ENCODE measurements around the gene VPS8.

VPS8 gene

GRCh38 chr3:185089751-185090150, 277.8 kb downstream of the VPS8 start:
- DNase-seq (ENCODE audit: low spot score), result no peak
- in situ Hi-C loops (cut with MboI; ENCODE audit: low pct_unique_long_range_greater_than_20kb, low sequenced_read_pairs, unreplicated experiment), result no loop called here
- no peak for TF ChIP-seq CTCF (IDR thresholded peaks at IDR 0.05; ENCODE audit: extremely low read depth, insufficient read depth, missing control alignments)

GRCh38 chr3:185090811-185091210, 278.8 kb downstream of the VPS8 start:
- in situ Hi-C loops (cut with MboI; ENCODE audit: low pct_unique_long_range_greater_than_20kb, low sequenced_read_pairs, unreplicated experiment), result no loop called here
- no peak for DNase-seq (ENCODE audit: low spot score)
- TF ChIP-seq CTCF (IDR thresholded peaks at IDR 0.05; ENCODE audit: extremely low read depth, insufficient read depth, missing control alignments), result no peak

GRCh38 chr3:185093116-185093515, 281.1 kb downstream of the VPS8 start:
- in situ Hi-C loops (cut with MboI; ENCODE audit: low pct_unique_long_range_greater_than_20kb, low sequenced_read_pairs, unreplicated experiment), result no loop called here
- no peak for TF ChIP-seq CTCF (IDR thresholded peaks at IDR 0.05; ENCODE audit: extremely low read depth, insufficient read depth, missing control alignments)
- DNase-seq (ENCODE audit: low spot score), result no peak

GRCh38 chr3:185094697-185095096, 282.7 kb downstream of the VPS8 start:
- in situ Hi-C loops (cut with MboI; ENCODE audit: low pct_unique_long_range_greater_than_20kb, low sequenced_read_pairs, unreplicated experiment), result no loop called here
- no peak for TF ChIP-seq CTCF (IDR thresholded peaks at IDR 0.05; ENCODE audit: extremely low read depth, insufficient read depth, missing control alignments)
- no peak for DNase-seq (ENCODE audit: low spot score)
